ENCODE results near the gene SOX15. TPM values are rescaled to one million over a fixed set of nuclear protein-coding genes. Genes with fewer than 3 reads are reported as not detected.

Gene SOX15
- polyA plus RNA-seq, 1 donor from 2014 or later: 0.47 TPM

- Histone ChIP-seq H3K4me2 (ENCODE audit: low read length) (no peak overlapping the region), H3K27me3 (ENCODE audit: insufficient read depth, low read depth, low read length) (no peaks in the 10 kb centered on the region), H2AFZ (ENCODE audit: low read depth, low read length) (no peak overlapping the region), H3K4me3 (ENCODE audit: low read length) (no peak overlapping the region), H3K9me2 (ENCODE audit: insufficient read depth, low read length) (no peaks in the 10 kb centered on the region), H3K9me3 (ENCODE audit: low read length) (no peaks in the 10 kb centered on the region), H3K9ac (ENCODE audit: low read length) (no peak overlapping the region), H3K27ac (ENCODE audit: low read length) (no peak overlapping the region), H3K79me2 (replicated peaks; ENCODE audit: insufficient read depth, low read length) (peaks cover 12% of the 10 kb centered on the region), H3K36me3 (ENCODE audit: insufficient read depth, low read length) (peaks cover 5% of the 10 kb centered on the region), H4K20me1 (ENCODE audit: insufficient read depth) (peaks cover 17% of the 10 kb centered on the region), H3F3A (ENCODE audit: insufficient read depth, low read length, poor library complexity, severe bottlenecking) (no peaks in the 10 kb centered on the region)
- TF ChIP-seq CTCF (IDR thresholded peaks at IDR 0.05; ENCODE audit: poor library complexity, severe bottlenecking) (no peak), RAD21 (conservative IDR thresholded peaks at IDR 0.05) (no peak), POLR2AphosphoS5 (IDR thresholded peaks at IDR 0.05) (peak; percentile 2), MXI1 (conservative IDR thresholded peaks at IDR 0.05; ENCODE audit: poor library complexity, severe bottlenecking) (no peak), EZH2 (IDR thresholded peaks at IDR 0.05; ENCODE audit: borderline replicate concordance, insufficient read depth, low read length, poor library complexity, severe bottlenecking) (no peak)
- TF ChIP-seq, protein P1, sequence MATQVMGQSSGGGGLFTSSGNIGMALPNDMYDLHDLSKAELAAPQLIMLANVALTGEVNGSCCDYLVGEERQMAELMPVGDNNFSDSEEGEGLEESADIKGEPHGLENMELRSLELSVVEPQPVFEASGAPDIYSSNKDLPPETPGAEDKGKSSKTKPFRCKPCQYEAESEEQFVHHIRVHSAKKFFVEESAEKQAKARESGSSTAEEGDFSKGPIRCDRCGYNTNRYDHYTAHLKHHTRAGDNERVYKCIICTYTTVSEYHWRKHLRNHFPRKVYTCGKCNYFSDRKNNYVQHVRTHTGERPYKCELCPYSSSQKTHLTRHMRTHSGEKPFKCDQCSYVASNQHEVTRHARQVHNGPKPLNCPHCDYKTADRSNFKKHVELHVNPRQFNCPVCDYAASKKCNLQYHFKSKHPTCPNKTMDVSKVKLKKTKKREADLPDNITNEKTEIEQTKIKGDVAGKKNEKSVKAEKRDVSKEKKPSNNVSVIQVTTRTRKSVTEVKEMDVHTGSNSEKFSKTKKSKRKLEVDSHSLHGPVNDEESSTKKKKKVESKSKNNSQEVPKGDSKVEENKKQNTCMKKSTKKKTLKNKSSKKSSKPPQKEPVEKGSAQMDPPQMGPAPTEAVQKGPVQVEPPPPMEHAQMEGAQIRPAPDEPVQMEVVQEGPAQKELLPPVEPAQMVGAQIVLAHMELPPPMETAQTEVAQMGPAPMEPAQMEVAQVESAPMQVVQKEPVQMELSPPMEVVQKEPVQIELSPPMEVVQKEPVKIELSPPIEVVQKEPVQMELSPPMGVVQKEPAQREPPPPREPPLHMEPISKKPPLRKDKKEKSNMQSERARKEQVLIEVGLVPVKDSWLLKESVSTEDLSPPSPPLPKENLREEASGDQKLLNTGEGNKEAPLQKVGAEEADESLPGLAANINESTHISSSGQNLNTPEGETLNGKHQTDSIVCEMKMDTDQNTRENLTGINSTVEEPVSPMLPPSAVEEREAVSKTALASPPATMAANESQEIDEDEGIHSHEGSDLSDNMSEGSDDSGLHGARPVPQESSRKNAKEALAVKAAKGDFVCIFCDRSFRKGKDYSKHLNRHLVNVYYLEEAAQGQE (IDR thresholded peaks at IDR 0.05; ENCODE audit: borderline replicate concordance): no peak
These were observed 9.9 kb downstream of the SOX15 start for GRCh38 chr17:7579834-7580603.

DNA sequence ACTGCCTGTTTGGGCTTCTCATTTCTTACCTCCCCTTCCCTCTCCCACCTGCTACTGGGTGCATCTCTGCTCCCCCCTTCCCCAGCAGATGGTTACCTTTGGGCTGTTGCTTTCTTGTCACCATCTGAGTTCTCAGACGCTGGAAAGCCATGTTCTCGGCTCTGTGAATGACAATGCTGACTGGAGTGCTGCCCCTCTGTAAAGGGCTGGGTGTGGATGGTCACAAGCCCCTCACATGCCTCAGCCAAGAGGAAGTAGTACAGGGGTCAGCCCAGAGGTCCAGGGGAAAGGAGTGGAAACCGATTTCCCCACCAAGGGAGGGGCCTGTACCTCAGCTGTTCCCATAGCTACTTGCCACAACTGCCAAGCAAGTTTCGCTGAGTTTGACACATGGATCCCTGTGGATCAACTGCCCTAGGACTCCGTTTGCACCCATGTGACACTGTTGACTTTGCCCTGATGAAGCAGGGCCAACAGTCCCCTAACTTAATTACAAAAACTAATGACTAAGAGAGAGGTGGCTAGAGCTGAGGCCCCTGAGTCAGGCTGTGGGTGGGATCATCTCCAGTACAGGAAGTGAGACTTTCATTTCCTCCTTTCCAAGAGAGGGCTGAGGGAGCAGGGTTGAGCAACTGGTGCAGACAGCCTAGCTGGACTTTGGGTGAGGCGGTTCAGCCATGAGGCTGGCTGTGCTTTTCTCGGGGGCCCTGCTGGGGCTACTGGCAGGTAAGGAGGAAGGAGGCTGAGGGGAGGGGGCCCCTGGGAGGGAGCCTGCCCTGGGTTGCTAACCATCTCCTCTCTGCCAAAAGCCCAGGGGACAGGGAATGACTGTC, 10.7 kb downstream of the SOX15 start, which contains the start of gene CD68:
Gene CD68 (plus strand): TSS at position 638 of the 833 bp plus-strand sequence. CDS start 40 bp downstream, at position 678.
- Histone ChIP-seq H3K9me2 (ENCODE audit: insufficient read depth, low read length) (no peaks in the 10 kb centered on the region), H3F3A (ENCODE audit: insufficient read depth, low read length, poor library complexity, severe bottlenecking) (no peaks in the 10 kb centered on the region), H3K27ac (ENCODE audit: low read length) (no peak within 1 kb of the TSS), H3K27me3 (ENCODE audit: insufficient read depth, low read depth, low read length) (no peaks in the 10 kb centered on the region), H3K79me2 (replicated peaks; ENCODE audit: insufficient read depth, low read length) (peaks cover 20% of the 10 kb centered on the region), H3K4me3 (ENCODE audit: low read length) (no peak within 1 kb of the TSS), H3K9ac (ENCODE audit: low read length) (no peak within 1 kb of the TSS), H3K4me2 (ENCODE audit: low read length) (no peak within 1 kb of the TSS), H4K20me1 (ENCODE audit: insufficient read depth) (peaks cover 25% of the 10 kb centered on the region), H3K9me3 (ENCODE audit: low read length) (no peaks in the 10 kb centered on the region), H3K36me3 (ENCODE audit: insufficient read depth, low read length) (peaks cover 6% of the 10 kb centered on the region), H2AFZ (ENCODE audit: low read depth, low read length) (no peak within 1 kb of the TSS)
- no peak for TF ChIP-seq EP300 (conservative IDR thresholded peaks at IDR 0.05; ENCODE audit: poor library complexity, severe bottlenecking)
- peak; percentile 35 for TF ChIP-seq POLR2AphosphoS5 (IDR thresholded peaks at IDR 0.05)
